HS-5 (cell line): Measurements from ENCODE around the gene DCDC2C.

Experiments
- DNase-seq: peaks from one replicate; pipeline ENCODE4 v3.0.0-alpha.2; 2012; ENCODE audit warnings: low read depth

The DCDC2C gene

DNA sequence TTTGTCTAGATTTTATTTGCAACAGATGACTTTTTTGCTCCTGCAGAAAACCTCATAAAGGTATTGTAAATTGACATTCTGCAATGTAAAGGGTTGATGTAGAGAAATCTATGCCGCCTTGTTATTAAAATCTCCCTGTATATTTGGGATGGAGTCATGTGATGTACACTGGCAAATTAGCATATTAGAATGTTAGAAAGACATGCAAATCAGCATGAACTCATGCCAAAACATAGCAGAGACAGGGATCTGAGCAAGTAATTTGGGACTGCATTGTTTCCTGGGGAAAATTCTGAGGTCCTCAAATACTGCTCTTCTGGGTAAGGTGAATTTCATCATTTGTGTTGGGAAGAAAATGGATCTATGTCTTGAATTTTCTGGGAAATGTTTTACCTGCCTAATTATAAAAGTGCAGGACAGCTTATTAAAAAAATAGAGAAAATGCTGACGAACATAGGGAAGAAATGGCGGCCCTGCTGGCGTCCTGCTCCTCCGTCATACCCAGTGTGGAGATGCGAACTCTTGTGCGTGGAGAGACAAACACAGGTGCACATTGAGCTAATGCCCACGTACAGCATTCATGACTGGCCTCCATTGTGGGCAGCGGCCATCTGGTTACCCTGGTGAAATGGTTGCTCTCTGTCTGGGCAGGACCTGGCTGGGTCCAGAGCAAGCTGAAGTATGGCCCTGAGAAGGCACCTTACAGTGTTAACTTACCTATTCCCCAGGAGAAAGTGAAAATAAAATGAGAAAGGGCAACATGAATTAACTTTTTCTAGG, 29.1 kb upstream of the DCDC2C start:
- no peak for DNase-seq

DNA sequence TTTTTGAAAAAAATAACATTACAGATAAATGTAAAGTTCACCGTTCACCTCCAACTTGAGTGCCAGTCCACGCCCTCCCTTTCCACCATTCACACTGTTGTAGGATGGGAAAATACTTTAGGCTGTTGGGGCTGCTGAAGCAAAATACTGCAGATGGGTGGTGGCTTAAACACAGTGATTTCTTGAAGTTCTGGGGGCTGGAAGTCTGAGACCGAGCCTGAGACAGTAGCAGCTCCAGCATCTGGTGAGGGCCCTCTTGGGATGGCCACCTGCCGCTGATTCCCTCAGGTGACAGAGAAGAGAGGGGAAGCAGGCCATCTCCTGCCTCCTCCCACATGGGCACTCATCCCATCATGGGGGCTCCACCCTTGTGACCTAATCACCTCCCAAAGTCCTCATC, 27.7 kb upstream of the DCDC2C start:
- DNase-seq, result no peak

GRCh38 chr2:3677436-3677835, 25.9 kb upstream of the DCDC2C start:
- DNase-seq, result no peak

DNA sequence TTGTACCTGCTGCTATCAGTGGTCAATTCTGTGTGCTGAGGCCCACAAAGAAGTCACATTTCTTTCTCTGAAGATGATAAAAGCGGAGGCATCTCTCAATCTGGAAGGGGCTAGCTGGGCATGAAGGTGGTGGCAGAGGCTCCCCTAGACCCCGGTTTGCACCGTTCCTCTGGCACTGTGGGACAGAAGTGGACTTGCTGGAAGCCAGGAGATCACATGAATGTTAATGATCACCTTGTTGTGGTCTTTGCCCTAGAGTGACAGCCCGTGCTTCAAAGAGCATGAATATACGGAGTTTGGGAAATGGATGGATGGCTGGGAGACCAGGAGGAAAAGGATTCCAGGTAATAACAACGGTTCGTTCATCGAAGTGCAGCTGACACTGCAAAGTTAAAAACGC, 25.2 kb upstream of the DCDC2C start:
- no peak for DNase-seq

DNA sequence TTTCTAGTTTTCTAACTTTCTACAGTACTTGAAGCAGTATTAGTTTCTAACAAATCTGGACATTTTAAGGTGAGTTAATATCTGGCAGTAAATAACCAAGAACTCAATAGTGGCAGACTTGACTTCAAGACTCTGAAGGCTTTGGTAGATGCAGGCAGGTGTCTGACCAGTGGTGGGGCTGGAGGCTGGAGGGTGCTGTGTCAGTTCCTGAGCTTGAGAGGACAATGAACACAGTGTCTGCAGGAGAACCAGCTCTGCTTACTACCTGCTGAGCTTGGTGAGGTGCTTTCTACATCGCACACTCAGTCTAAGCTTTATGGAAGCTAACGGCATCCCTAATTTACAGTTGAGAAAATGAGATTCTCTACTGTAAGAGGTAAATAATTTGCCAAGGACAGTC, 24.2 kb upstream of the DCDC2C start:
- DNase-seq, result no peak

DNA sequence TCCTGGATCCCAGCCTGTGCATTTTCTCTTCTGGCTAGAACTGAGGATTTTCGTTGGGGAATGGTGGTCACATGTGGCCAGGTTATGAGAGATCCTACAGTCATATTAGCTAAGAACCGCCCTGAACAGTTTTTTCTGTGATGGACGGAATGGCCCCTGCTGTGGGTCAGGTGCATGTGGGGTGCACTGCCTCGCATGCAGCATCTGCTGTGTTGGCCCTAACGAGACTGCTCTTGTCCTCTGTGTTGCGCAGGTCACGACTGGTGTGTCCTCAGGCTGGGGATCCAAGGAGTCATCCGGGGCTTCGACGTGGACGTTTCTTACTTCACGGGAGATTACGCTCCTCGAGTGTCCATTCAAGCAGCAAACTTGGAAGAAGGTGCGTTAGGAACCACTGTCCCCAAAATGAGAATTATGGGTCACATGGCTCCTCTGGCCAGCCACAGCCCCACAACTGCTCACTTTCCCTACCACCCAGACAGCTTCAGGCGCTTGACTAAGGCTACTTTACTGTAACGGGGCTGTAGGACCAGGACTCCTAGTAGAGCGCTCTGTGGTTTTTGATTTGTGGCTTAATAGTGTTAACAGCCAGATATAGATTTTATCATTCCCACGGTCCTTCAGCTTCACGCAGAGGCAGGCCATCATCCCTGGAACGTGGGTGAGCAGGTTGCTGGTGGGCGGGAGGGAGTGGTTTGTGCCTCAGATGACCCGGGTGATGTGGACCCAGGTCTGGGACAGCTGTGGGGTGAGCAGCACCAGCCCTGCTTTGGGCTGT, 23.6 kb upstream of the DCDC2C start:
- DNase-seq, result no peak

DNA sequence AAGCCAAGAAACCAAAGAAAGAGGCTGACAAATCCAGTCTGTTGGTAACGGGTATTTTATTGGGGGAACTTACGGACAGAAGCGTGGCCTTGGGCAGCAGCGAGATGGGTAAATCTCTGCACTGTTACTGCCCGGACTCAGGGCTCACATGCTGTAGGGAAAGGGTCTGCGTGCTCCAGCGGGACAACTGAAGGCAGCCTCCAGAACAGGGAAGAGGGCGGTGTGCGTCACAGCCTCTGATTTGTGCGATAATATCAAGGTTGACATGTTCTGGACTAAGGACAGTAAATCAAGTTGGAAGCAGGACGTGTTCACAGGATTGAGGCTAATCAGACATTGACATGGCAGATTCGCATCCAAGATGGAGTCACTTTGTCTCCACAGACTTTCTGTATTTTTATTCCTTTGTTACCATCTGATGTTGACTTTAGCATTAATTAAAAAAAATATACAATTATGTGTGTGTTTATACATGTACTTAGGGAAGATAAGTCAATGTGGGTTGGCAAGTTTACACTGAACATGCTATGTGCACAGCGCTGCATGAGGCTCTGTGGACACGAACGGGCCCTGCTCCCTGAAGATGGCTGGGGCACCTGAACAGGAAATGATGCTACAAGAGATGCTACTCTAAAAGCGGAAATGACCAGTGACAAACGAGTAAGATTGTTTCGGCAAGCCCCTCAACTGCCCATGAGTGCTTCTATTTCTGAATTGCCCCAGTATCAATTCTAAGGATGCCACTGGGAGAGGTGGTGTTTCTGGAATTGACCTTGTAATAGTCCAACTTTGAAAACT, 22.6 kb upstream of the DCDC2C start:
- no peak for DNase-seq

GRCh38 chr2:3681625-3682024, 21.8 kb upstream of the DCDC2C start:
- DNase-seq, result no peak

DNA sequence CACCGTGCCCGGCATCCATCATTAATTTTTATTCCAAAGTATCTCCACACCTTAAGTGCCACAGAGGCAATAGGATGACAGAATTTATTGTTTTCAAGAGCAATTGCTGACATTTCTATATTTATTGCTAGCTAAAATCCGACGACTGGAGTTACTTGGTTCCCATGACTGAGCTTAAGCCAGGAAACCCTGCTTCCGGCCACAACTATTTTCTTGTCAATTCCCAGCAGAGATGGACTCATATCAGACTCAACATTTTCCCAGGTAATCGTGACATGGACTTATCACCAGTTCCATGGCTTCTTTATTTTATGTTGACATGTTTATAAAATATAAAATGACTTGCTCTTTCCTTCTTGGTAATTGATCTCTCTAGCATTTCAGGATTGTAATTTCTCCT, 20.6 kb upstream of the DCDC2C start:
- no peak for DNase-seq

DNA sequence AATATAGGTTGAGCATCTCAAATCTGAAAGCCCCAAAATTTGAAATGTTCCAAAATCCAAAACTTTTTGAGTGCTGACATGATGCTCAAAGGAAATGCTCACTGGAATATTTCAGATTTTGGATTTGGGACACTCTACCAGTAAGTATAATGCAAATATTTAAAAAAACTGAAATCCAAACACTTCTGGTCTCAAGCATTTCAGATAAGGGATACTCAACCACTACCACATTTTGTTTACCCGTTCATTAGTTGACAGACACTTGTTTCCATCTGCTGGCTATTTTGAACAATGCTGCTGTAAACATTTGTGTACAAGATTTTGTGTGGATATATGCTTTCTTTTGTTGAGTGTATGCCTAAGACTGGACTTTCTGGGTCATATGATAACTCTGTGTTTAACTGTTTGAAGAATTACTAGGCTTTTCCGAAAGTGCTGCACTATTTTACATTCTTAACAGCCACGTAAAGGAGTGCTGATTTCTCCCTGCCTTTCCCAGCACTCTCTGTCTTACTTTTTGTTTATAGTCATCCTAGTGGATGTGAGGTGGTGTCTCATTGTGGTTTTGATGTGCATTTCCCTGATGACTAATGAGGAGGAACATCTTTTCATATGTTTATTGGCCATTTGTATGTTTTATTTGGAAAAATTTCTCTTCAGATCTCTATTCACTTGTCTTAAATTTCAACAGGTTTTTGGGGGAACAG, 19.5 kb upstream of the DCDC2C start:
- DNase-seq, result no peak

DNA sequence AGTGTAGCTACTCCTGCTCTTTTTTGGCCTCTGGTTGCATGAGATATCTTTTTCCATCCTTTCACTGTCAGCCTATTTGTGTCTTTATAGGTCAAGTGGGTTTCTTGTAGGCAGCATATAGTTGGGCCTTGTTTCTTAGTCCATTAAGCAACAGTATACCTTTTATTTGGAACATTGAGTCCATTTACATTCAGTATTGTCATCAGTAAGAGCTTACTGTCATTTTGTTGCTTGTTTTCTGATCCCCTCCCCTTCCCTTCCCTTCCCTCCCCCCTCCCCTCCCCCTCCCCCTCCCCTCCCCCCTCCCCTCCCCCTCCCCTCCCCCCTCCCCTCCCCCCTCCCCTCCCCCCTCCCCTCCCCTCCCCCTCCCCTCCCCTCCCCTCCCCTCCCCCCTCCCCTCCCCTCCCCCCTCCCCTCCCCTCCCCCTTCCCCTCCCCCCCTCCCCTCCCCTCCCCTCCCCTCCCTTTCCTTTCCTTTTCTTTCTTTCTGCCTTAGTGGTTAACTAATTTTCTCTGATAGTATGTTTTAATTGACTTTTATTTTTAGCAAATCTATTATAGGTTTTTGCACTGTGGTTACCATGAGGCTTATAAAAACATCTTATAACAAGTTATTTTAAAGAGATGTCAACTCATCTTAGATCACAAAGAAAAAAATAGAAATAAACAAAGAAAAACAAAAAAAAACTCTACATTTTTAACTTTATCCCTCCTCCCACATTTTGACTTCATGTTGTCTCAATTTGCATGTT, 13.2 kb upstream of the DCDC2C start:
- no peak for DNase-seq

DNA sequence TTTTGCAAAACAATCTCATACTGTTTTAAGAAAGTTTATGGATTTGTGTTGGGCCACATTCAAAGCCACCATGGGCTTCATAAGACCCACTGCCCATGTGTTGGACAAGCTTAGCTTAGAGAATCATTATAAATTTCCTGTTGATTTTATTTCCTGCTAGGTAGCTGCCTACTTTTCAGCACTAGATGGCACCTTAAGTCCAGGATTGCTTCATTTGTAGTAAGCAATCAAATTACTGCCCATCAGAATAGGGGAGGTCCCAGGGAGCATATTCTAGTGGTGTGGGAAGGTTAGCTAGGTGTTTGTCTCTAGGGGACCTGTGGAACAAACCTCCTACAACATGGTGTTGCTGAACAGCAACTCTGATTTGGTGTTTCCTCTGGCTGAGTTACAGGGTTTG, 11.0 kb upstream of the DCDC2C start:
- no peak for DNase-seq

DNA sequence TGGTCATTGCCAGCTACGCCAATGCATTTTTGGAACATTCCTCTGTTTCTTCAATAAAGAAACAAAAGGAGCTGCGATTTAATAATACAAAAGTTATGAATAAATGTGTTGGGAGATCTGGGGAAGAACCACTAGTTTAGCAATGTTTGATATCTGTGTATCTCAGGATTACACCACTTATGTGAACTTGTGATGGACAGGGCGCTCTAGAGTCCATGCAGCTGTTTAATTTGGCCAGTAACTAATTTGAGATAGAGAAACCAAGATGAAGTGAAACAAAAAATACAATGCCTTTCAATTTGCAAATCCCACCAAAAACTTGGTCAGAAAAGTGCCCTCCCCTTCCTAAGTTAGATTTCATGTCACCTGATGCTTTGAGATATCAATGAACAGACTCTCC, 6.8 kb upstream of the DCDC2C start:
- DNase-seq, result no peak

DNA sequence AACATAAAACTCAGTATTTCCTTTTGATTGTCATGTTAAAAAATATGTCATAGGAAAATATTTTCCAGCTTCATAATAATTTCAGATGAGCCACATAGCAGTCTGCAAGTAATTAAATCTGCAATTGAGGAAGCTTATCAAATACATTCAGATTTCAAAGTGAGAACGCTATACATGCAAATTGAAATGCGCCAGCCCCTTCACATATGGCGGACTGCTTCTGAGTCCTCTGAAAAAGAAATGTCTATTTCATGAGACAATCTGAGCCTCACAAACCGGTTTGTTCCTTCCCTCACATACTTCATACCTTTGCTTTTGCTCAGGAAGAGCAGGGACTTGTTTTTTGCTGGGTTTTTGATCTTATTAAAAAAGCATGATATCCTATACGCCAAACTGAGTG, 2.3 kb upstream of the DCDC2C start:
- no peak for DNase-seq

DNA sequence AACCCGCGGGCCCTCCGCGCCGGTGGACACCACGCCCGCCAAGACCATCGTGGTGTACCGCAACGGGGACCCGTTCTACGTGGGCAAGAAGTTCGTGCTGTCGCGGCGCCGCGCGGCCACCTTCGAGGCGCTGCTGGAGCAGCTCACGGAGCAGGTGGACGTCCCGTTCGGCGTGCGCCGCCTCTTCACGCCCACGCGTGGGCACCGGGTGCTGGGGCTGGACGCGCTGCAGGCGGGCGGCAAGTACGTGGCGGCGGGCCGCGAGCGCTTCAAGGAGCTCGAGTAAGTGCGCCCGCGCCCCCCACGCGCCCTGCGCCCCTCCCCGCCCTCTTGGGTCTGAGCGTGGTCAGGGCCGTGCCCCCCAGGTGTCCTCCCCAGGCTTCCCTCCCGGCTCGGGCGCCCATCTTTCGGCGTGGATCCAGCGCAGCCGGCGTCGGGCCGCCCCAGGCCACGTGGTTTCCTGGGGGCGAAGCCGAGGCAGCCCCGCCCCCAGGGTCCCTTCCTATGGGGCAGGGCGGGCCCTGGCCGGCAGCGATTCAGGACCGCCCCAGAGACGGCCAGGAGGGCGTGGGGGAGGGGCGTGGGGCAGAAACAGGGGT, 481 bp downstream of the DCDC2C start:
- no peak for DNase-seq

DNA sequence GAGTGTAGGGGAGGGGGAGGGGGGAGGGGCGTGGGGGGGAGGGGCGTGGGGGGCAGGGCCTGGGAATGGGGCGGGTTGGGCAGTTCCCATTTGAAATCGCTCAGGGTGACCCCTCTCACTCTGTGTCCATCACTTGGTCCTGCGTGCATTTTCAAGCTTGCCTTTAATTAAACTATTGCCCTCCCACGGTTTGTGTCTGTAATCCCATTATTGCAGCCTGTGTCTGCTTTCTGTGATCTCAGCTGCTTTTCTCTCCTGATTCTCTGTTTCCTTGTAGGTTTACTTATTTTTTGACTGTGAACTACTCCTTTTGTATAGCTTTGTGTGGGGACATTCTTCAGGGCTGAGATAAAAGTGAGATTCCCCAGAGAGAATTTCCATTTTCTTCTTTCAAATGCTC, 1.3 kb downstream of the DCDC2C start:
- DNase-seq, result no peak

- DNase-seq, result no peak
Measured at GRCh38 chr2:3705782-3706181, 2.4 kb downstream of the DCDC2C start.

- DNase-seq, result no peak
Measured at GRCh38 chr2:3706892-3707291, 3.5 kb downstream of the DCDC2C start.

GRCh38 chr2:3708576-3708975, 5.2 kb downstream of the DCDC2C start:
- DNase-seq, result no peak

DNA sequence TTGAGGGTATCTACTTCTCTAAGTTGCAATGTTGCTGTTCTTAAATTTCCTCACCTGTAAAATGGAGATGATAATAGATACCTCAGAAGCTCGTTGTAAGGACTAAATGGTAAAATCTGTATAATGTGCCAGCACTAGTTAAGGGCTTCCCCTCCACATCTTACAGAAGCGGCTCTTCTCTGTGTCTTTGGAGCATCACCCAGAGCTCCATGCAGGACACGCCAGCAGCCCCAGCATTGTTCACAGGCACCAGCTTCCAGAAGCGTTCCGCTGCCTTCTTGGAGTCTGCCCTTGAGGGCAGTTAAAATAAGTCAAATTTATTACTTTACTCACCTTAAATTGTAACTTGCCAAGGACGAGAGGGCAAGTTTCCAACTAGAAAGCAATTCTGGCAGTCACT, 5.8 kb downstream of the DCDC2C start:
- DNase-seq, result no peak

DNA sequence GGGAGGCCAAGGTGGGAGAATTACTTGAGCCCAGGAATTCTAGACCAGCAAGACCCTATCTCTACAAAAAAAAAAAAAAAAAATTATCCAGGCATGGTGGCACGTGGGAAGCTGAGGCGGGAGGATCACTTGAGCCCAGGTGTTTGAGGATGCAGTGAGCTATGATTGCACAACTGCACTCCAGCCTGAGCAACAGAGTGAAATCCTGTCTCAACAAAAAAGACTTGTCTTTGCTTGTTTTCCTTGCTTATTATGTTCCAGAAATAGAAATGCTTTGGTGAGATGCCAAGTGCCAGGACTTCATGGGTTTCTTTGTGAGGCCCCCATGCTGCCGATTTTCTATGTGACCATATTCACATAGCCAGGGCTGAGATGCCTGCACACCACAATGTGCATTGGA, 9.0 kb downstream of the DCDC2C start:
- no peak for DNase-seq
